CD8-positive, alpha-beta memory T cell (primary cell): ENCODE measurements around the gene TMTC1. TPM values are rescaled to one million over a fixed set of nuclear protein-coding genes. Genes with fewer than 3 reads are reported as not detected.

Experiments
- CTCF ChIA-PET: fragments of 350-600 bp; sonication (Branson Sonifier 250); formaldehyde crosslinking; loops from one replicate; lab custom pipeline; 2021; ENCODE audit warnings: antibody characterized with exemption; lab: Charles Lee
- POLR2A ChIA-PET: fragments of 350-600 bp; sonication (Branson Sonifier 250); formaldehyde crosslinking; loops from one replicate; lab custom pipeline; 2021; ENCODE audit warnings: antibody characterized with exemption; lab: Charles Lee
- DNase-seq, 5 donors: peaks; one replicate each; pipeline versions ENCODE4 v3.0.0 to v3.0.0-alpha.2; 2020 to 2022; ENCODE audit warnings: mixed read lengths in 1 of 5
- H3K27ac ChIP-seq: one replicate; pipeline ENCODE4 v1.7.0; 2013; ENCODE audit warnings: low read depth, mild to moderate bottlenecking, low read length, moderate library complexity
- H3K27me3 ChIP-seq: 2 replicates; pipeline ENCODE4 v1.7.0; 2013; ENCODE audit warnings: low read length, mild to moderate bottlenecking; ENCODE audit not compliant: insufficient read depth, poor library complexity, severe bottlenecking
- H3K36me3 ChIP-seq: 2 replicates; pipeline ENCODE4 v1.7.0; 2013; ENCODE audit warnings: mild to moderate bottlenecking, low read length, moderate library complexity; ENCODE audit not compliant: insufficient read depth
- H3K4me1 ChIP-seq: 2 replicates; pipeline ENCODE4 v1.7.0; 2013; ENCODE audit warnings: mild to moderate bottlenecking, low read length, moderate library complexity; ENCODE audit not compliant: insufficient read depth
- H3K4me3 ChIP-seq: 2 replicates; pipeline ENCODE4 v1.7.0; 2013; ENCODE audit warnings: mild to moderate bottlenecking, low read length
- H3K9me3 ChIP-seq: 2 replicates; pipeline ENCODE4 v1.7.0; 2013; ENCODE audit warnings: mild to moderate bottlenecking, low read length
- H3K27ac Mint-ChIP-seq, 8 donors: one replicate each; pipeline ENCODE4 v1.8.0; 2020 to 2021; ENCODE audit warnings: mixed read lengths in 8 of 8, mild to moderate bottlenecking in 6 of 8, inconsistent platforms in 3 of 8, moderate library complexity in 3 of 8
- H3K27me3 Mint-ChIP-seq, 2 donors: one replicate each; pipeline ENCODE4 v1.8.0; 2020 to 2021; ENCODE audit warnings: mixed read lengths in 2 of 2, mild to moderate bottlenecking in 1 of 2, moderate library complexity in 1 of 2
- H3K36me3 Mint-ChIP-seq, 3 donors: one replicate each; pipeline ENCODE4 v1.8.0; 2020 to 2021; ENCODE audit warnings: mixed read lengths in 3 of 3, inconsistent platforms in 1 of 3, mild to moderate bottlenecking in 1 of 3
- H3K4me1 Mint-ChIP-seq, 3 donors: one replicate each; pipeline ENCODE4 v1.8.0; 2020 to 2021; ENCODE audit warnings: mixed read lengths in 3 of 3, inconsistent platforms in 1 of 3, mild to moderate bottlenecking in 1 of 3
- H3K4me3 Mint-ChIP-seq, 7 donors: one replicate each; pipeline ENCODE4 v1.8.0; 2020 to 2021; ENCODE audit warnings: mixed read lengths in 7 of 7, mild to moderate bottlenecking in 6 of 7, moderate library complexity in 4 of 7, inconsistent platforms in 2 of 7
- H3K9me3 Mint-ChIP-seq, 5 donors: one replicate each; pipeline ENCODE4 v1.8.0; 2020 to 2022; ENCODE audit warnings: mixed read lengths in 5 of 5, mild to moderate bottlenecking in 3 of 5, moderate library complexity in 2 of 5, inconsistent platforms in 1 of 5
- polyA plus RNA-seq: library from polyadenylated mRNA; unstranded; fragments of 300-500 nt; fragmentation: Illumina TruSeq; gene quantifications from one replicate; pipeline ENCODE4 v1.2.3, GENCODE V29; 2021
- total RNA-seq, 2 experiments: library from RNA; stranded (reverse); gene quantifications; one replicate each; pipeline ENCODE4 v1.2.3, GENCODE V29; 2021

TMTC1 gene
- total and polyA plus RNA-seq, 3 experiments from 2014 or later: not detected

GRCh38 chr12:29574500-29574899 lies 209.2 kb downstream of the TMTC1 start:
- H3K4me1 Mint-ChIP-seq: no peaks in the 10 kb centered on the region
- Histone ChIP-seq H3K27ac (no peak overlapping the region), H3K27me3 (no peaks in the 10 kb centered on the region), H3K36me3 (no peaks in the 10 kb centered on the region), H3K9me3 (no peaks in the 10 kb centered on the region), H3K4me1 (no peaks in the 10 kb centered on the region), H3K4me3 (no peak overlapping the region)
- peak overlapping the region in 1 of 8 donors; percentile 11 for H3K27ac Mint-ChIP-seq
- peaks cover 2 to 17% of the 10 kb centered on the region in 2 donors for H3K27me3 Mint-ChIP-seq
- DNase-seq: no peak
- H3K9me3 Mint-ChIP-seq: no peaks in the 10 kb centered on the region
- ChIA-PET POLR2A (no interaction called here), CTCF (no interaction called here)
- no peak overlapping the region for H3K4me3 Mint-ChIP-seq
- no peaks in the 10 kb centered on the region for H3K36me3 Mint-ChIP-seq

- Histone ChIP-seq H3K4me1 (no peaks in the 10 kb centered on the region), H3K4me3 (no peak overlapping the region), H3K27me3 (no peaks in the 10 kb centered on the region), H3K27ac (no peak overlapping the region), H3K9me3 (no peaks in the 10 kb centered on the region), H3K36me3 (no peaks in the 10 kb centered on the region)
- ChIA-PET CTCF (no interaction called here), POLR2A (no interaction called here)
- Mint-ChIP-seq H3K4me1 (no peaks in the 10 kb centered on the region), H3K27ac (no peak overlapping the region), H3K27me3 (peaks cover 2 to 11% of the 10 kb centered on the region in 2 donors), H3K9me3 (no peaks in the 10 kb centered on the region), H3K4me3 (no peak overlapping the region), H3K36me3 (no peaks in the 10 kb centered on the region)
- no peak for DNase-seq
Observed at GRCh38 chr12:29572938-29573337, 210.8 kb downstream of the TMTC1 start.

GRCh38 chr12:29572464-29572863 lies 211.3 kb downstream of the TMTC1 start:
- CTCF ChIA-PET: no interaction called here

GRCh38 chr12:29569132-29569757 lies 214.5 kb downstream of the TMTC1 start:
- no peak overlapping the region for H3K4me3 Mint-ChIP-seq
- peaks cover 0 to 2% (median 0%) of the 10 kb centered on the region in 5 donors for H3K9me3 Mint-ChIP-seq
- no peak overlapping the region for H3K27ac ChIP-seq
- POLR2A ChIA-PET: no interaction called here
- no peaks in the 10 kb centered on the region for H3K9me3 ChIP-seq
- H3K36me3 ChIP-seq: no peaks in the 10 kb centered on the region
- CTCF ChIA-PET: no interaction called here
- H3K27ac Mint-ChIP-seq: no peak overlapping the region
- H3K4me1 ChIP-seq: no peaks in the 10 kb centered on the region
- no peaks in the 10 kb centered on the region for H3K36me3 Mint-ChIP-seq
- H3K27me3 Mint-ChIP-seq: peaks cover 7 to 10% of the 10 kb centered on the region in 2 donors
- H3K27me3 ChIP-seq: no peaks in the 10 kb centered on the region
- H3K4me1 Mint-ChIP-seq: no peaks in the 10 kb centered on the region
- H3K4me3 ChIP-seq: no peak overlapping the region
- no peak for DNase-seq

More at GRCh38 chr12:29572464-29572863, 211.3 kb downstream of the TMTC1 start:
- Mint-ChIP-seq H3K4me1 (no peaks in the 10 kb centered on the region), H3K27me3 (peaks cover 2 to 10% of the 10 kb centered on the region in 2 donors), H3K27ac (no peak overlapping the region), H3K4me3 (no peak overlapping the region), H3K36me3 (no peaks in the 10 kb centered on the region), H3K9me3 (no peaks in the 10 kb centered on the region)
- POLR2A ChIA-PET: no interaction called here
- no peaks in the 10 kb centered on the region for H3K9me3 ChIP-seq
- H3K27me3 ChIP-seq: no peaks in the 10 kb centered on the region
- H3K4me3 ChIP-seq: no peak overlapping the region
- H3K4me1 ChIP-seq: no peaks in the 10 kb centered on the region
- H3K27ac ChIP-seq: no peak overlapping the region
- H3K36me3 ChIP-seq: no peaks in the 10 kb centered on the region
- no peak for DNase-seq

GRCh38 chr12:29566441-29566840 lies 217.3 kb downstream of the TMTC1 start:
- POLR2A ChIA-PET: no interaction called here
- CTCF ChIA-PET: no interaction called here

GRCh38 chr12:29565727-29566126 lies 218.0 kb downstream of the TMTC1 start:
- Mint-ChIP-seq H3K4me3 (no peak overlapping the region), H3K27ac (no peak overlapping the region), H3K9me3 (peaks cover 0 to 2% (median 0%) of the 10 kb centered on the region in 5 donors), H3K4me1 (peaks cover 4 to 8% (median 5%) of the 10 kb centered on the region in 3 donors), H3K27me3 (peaks cover 11 to 29% of the 10 kb centered on the region in 2 donors), H3K36me3 (no peaks in the 10 kb centered on the region)
- CTCF ChIA-PET: no interaction called here
- Histone ChIP-seq H3K27ac (no peak overlapping the region), H3K27me3 (peaks cover 5% of the 10 kb centered on the region), H3K9me3 (no peaks in the 10 kb centered on the region), H3K36me3 (no peaks in the 10 kb centered on the region), H3K4me1 (no peaks in the 10 kb centered on the region), H3K4me3 (no peak overlapping the region)
- DNase-seq: no peak
- POLR2A ChIA-PET: no interaction called here

More at GRCh38 chr12:29566441-29566840, 217.3 kb downstream of the TMTC1 start:
- H3K9me3 Mint-ChIP-seq: peaks cover 0 to 2% (median 0%) of the 10 kb centered on the region in 5 donors
- H3K4me3 ChIP-seq: no peak overlapping the region
- H3K27ac ChIP-seq: no peak overlapping the region
- no peak overlapping the region for H3K27ac Mint-ChIP-seq
- no peaks in the 10 kb centered on the region for H3K4me1 ChIP-seq
- H3K36me3 ChIP-seq: no peaks in the 10 kb centered on the region
- H3K4me3 Mint-ChIP-seq: no peak overlapping the region
- peaks cover 4 to 8% (median 5%) of the 10 kb centered on the region in 3 donors for H3K4me1 Mint-ChIP-seq
- peaks cover 5% of the 10 kb centered on the region for H3K27me3 ChIP-seq
- no peak for DNase-seq
- no peaks in the 10 kb centered on the region for H3K36me3 Mint-ChIP-seq
- H3K27me3 Mint-ChIP-seq: peaks cover 11 to 26% of the 10 kb centered on the region in 2 donors
- H3K9me3 ChIP-seq: no peaks in the 10 kb centered on the region

GRCh38 chr12:29564925-29565324 lies 218.8 kb downstream of the TMTC1 start:
- CTCF ChIA-PET: no interaction called here
- no peak overlapping the region for H3K4me3 Mint-ChIP-seq

GRCh38 chr12:29563636-29564035 lies 220.1 kb downstream of the TMTC1 start:
- Histone ChIP-seq H3K27ac (no peak overlapping the region), H3K9me3 (no peaks in the 10 kb centered on the region), H3K36me3 (no peaks in the 10 kb centered on the region), H3K4me1 (no peaks in the 10 kb centered on the region), H3K27me3 (peaks cover 5% of the 10 kb centered on the region), H3K4me3 (no peak overlapping the region)
- Mint-ChIP-seq H3K4me3 (peak overlapping the region in 5 of 7 donors; percentile 14 to 54 (median 28)), H3K27ac (no peak overlapping the region), H3K9me3 (peaks cover 0 to 2% (median 0%) of the 10 kb centered on the region in 5 donors), H3K27me3 (peaks cover 11 to 30% of the 10 kb centered on the region in 2 donors), H3K4me1 (peaks cover 4 to 8% (median 5%) of the 10 kb centered on the region in 3 donors), H3K36me3 (no peaks in the 10 kb centered on the region)
- POLR2A ChIA-PET: no interaction called here
- no peak for DNase-seq
- CTCF ChIA-PET: no interaction called here

More at GRCh38 chr12:29564925-29565324, 218.8 kb downstream of the TMTC1 start:
- no peak for DNase-seq
- no peaks in the 10 kb centered on the region for H3K36me3 ChIP-seq
- H3K9me3 Mint-ChIP-seq: peaks cover 0 to 2% (median 0%) of the 10 kb centered on the region in 5 donors
- no peaks in the 10 kb centered on the region for H3K4me1 ChIP-seq
- POLR2A ChIA-PET: no interaction called here
- H3K27ac ChIP-seq: no peak overlapping the region
- peaks cover 11 to 29% of the 10 kb centered on the region in 2 donors for H3K27me3 Mint-ChIP-seq
- H3K4me3 ChIP-seq: no peak overlapping the region
- H3K27me3 ChIP-seq: peaks cover 5% of the 10 kb centered on the region
- H3K4me1 Mint-ChIP-seq: peaks cover 4 to 8% (median 5%) of the 10 kb centered on the region in 3 donors
- H3K9me3 ChIP-seq: no peaks in the 10 kb centered on the region
- no peaks in the 10 kb centered on the region for H3K36me3 Mint-ChIP-seq
- no peak overlapping the region for H3K27ac Mint-ChIP-seq
